Body of pancreas (tissue), 4 donors: ENCODE data around the gene PACRG.

Experiments
- CTCF ChIP-seq, 7 experiments: fragments of 450-650 bp in 4 of 7; fragments of 200-600 bp in 3 of 7; sonication (generic) in 3 of 7; IDR thresholded peaks; one replicate each; pipeline ENCODE4 v1.5.1; 2016 to 2019; ENCODE audit warnings: antibody characterized with exemption in 7 of 7
- POLR2A ChIP-seq, 3 donors: fragments of 450-650 bp; IDR thresholded peaks; one replicate each; pipeline ENCODE4 v1.6.1; 2016; ENCODE audit warnings: antibody characterized with exemption in 3 of 3, mild to moderate bottlenecking in 2 of 3

DNA sequence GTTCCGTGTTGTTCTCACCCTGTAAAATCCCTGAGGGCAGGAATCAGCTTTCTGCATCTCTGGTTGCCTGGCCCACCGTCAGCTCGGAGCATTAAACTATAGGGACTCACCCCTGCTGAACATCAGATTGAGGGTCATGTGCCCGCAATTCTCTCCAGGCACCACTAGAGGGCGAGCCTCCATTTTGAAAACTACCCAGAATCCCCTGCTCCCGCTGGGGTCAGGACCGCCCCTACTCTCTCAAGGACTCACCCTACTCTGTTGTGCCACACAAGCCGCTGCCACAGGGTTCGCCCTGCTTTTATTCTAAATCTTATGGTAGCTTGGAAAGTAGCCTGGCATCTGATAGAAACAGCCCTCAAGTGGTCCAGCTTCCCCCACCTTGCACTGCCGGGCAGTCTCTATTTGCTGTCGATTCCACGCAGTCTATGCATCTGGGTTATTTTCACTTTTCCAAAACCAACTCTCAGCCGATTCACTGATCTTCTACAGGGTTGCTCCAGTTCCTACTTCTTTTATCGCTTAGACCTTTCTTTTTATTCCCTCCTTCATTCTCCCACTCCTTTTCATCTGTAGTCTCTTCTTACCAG, 442.6 kb downstream of the PACRG start:
- TF ChIP-seq CTCF (IDR thresholded peaks at IDR 0.05) (peak in 6 of 7 experiments; percentile 20 to 42 (median 30)), POLR2A (IDR thresholded peaks at IDR 0.05) (no peak)
